Measurements from ENCODE around the gene PTPN5. TPM values are rescaled to one million over a fixed set of nuclear protein-coding genes. Genes with fewer than 3 reads are reported as not detected.

The PTPN5 gene
- total RNA-seq, 3 donors from 2014 or later = 0.59 to 2.2 (median 1.3) TPM

DNA sequence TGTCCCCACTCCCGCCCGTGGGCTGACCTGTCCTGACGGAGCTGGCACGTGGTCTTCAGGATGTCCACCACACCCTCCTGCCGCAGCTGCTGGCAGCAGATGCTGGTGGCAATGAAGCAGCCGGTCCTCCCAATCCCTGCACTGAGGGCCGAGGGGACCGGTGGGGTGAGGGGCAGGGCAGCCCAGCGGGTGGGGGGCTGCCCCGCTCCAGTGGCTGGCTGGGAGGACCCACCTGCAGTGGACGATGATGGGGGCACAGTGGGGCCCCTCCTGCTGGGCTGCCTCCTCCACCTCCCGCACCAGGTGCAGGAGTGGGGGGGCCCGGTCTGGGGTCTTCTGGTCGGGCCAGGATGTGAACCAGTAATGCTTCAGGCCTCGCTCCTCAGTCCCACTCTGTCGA lies 62.2 kb downstream of the PTPN5 start:
- no peak for TF ChIP-seq POLR2A (IDR thresholded peaks at IDR 0.05)
- TF ChIP-seq, protein P1, sequence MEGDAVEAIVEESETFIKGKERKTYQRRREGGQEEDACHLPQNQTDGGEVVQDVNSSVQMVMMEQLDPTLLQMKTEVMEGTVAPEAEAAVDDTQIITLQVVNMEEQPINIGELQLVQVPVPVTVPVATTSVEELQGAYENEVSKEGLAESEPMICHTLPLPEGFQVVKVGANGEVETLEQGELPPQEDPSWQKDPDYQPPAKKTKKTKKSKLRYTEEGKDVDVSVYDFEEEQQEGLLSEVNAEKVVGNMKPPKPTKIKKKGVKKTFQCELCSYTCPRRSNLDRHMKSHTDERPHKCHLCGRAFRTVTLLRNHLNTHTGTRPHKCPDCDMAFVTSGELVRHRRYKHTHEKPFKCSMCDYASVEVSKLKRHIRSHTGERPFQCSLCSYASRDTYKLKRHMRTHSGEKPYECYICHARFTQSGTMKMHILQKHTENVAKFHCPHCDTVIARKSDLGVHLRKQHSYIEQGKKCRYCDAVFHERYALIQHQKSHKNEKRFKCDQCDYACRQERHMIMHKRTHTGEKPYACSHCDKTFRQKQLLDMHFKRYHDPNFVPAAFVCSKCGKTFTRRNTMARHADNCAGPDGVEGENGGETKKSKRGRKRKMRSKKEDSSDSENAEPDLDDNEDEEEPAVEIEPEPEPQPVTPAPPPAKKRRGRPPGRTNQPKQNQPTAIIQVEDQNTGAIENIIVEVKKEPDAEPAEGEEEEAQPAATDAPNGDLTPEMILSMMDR (IDR thresholded peaks at IDR 0.05) = no peak
- no peak for TF ChIP-seq POLR2AphosphoS5 (IDR thresholded peaks at IDR 0.05)
- H3K9me3 ChIP-seq = no peaks in the 10 kb centered on the region
- DNase-seq (ENCODE audit: low spot score in 2 of 2) = no peak
- H3K27me3 ChIP-seq = no peaks in the 10 kb centered on the region
- intact Hi-C loops (cut with DNase I; ENCODE audit: low total_unique reads) = no loop called here
- H3K4me3 ChIP-seq = no peak overlapping the region
- no peak overlapping the region for H3K27ac ChIP-seq
- no peaks in the 10 kb centered on the region for H3K36me3 ChIP-seq
- no peaks in the 10 kb centered on the region for H3K4me1 ChIP-seq

DNA sequence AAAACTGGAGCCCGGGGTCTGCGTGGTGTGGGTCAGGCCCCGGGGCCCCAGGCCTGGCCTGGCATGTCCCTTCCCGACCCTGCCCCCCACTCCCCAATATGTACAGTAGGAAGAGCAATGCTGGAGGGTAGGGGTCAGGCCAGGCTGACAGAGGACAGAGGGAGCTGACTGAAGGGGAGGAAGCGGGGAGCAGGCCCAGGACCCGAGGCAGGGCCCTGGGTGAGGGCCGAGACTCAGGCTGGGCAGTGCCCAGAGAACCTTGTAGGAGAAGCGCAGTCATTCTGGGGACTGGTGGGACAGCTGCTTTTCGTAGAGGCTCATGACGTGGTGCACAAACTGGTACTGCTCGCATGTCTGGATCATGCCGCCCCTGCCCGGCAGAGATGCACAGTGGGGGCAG lies 62.9 kb downstream of the PTPN5 start:
- intact Hi-C loops (cut with DNase I; ENCODE audit: low total_unique reads) = no loop called here
- H3K4me3 ChIP-seq = no peak overlapping the region
- H3K27ac ChIP-seq = no peak overlapping the region
- H3K4me1 ChIP-seq = no peaks in the 10 kb centered on the region
- H3K9me3 ChIP-seq = no peaks in the 10 kb centered on the region
- no peak for DNase-seq (ENCODE audit: low spot score in 2 of 2)
- no peaks in the 10 kb centered on the region for H3K36me3 ChIP-seq
- H3K27me3 ChIP-seq = no peaks in the 10 kb centered on the region
- TF ChIP-seq, protein P1 (IDR thresholded peaks at IDR 0.05) = no peak
- TF ChIP-seq POLR2A (IDR thresholded peaks at IDR 0.05) = no peak
- no peak for TF ChIP-seq POLR2AphosphoS5 (IDR thresholded peaks at IDR 0.05)

DNA sequence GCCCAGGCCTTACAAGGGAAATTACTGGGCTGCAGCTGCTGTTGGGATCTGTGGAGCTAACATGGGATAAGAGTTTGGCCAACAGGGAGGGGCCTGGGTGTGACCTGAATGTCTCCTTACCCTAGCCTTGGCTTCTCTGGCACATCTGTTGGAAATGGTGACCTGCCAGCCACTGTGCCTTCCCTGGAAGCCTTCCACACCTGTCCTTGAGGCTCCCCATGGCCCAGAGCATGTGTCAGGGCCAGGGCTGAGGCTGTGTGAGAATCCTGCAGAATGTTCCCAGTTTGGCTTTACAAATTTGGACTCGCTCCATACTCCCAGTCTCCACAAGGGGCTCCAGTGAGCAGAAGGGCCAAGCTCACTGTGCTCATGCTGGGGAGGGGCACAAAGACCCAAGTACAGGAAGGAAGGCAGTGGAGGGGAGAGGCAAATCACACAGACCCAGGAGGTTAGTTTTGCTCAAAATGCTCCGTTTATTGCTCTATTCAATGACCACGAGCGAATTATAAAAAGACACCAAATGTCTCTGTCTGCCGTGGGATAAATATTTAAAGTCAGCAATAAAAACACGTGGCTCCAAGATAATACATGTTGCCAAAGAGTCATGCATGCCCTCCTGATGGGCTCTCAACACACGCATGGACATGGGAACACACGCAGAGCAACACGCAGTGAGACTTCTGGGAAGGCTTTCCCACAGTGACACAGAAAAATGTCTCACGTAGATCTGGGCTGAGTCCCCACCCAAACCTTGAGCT lies 63.9 kb downstream of the PTPN5 start:
- Histone ChIP-seq H3K9me3 (no peaks in the 10 kb centered on the region), H3K4me3 (no peak overlapping the region), H3K36me3 (no peaks in the 10 kb centered on the region), H3K27ac (no peak overlapping the region), H3K27me3 (no peaks in the 10 kb centered on the region), H3K4me1 (no peaks in the 10 kb centered on the region)
- TF ChIP-seq, protein P1 (IDR thresholded peaks at IDR 0.05) = peak; percentile 25 to 58 (median 52)
- TF ChIP-seq POLR2AphosphoS5 (IDR thresholded peaks at IDR 0.05) = no peak
- intact Hi-C loops (cut with DNase I; ENCODE audit: low total_unique reads) = no loop called here
- no peak for DNase-seq (ENCODE audit: low spot score in 2 of 2)

DNA sequence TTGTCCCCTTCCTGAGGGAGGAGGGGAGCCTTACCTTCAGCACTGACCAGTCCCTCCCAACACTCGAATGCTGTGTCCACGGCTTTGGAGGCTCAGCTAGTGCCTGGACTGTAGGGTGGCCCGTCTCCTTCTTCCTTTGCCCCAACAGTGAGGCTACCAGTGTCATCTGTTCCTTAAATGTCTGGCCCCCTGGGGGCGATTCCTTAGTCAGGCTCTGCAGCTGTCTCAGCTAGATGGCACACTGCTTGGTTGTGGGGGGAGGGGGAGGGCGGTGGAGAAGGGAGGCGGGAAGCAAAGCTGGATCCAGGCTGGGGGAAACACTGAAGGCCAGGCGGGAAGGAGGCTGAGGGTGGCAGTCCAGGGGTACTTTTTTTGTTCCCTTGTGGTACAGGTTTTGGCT lies 65.6 kb downstream of the PTPN5 start, which contains the start of gene IGSF22:
Gene IGSF22 (minus strand): TSS at position 149 of the 400 bp plus-strand sequence. CDS start 1,952 bp downstream, outside the sequence.
- intact Hi-C loops (cut with DNase I; ENCODE audit: low total_unique reads) = no loop called here
- no peak within 1 kb of the TSS for H3K27ac ChIP-seq
- no peak within 1 kb of the TSS for H3K4me3 ChIP-seq
- no peaks in the 10 kb centered on the region for H3K4me1 ChIP-seq
- TF ChIP-seq, protein P1 (IDR thresholded peaks at IDR 0.05) = no peak
- TF ChIP-seq POLR2A (IDR thresholded peaks at IDR 0.05) (no peak), POLR2AphosphoS5 (IDR thresholded peaks at IDR 0.05) (no peak)
- H3K27me3 ChIP-seq = no peaks in the 10 kb centered on the region
- DNase-seq (ENCODE audit: low spot score in 2 of 2) = no peak
- H3K9me3 ChIP-seq = no peaks in the 10 kb centered on the region
- no peaks in the 10 kb centered on the region for H3K36me3 ChIP-seq

DNA sequence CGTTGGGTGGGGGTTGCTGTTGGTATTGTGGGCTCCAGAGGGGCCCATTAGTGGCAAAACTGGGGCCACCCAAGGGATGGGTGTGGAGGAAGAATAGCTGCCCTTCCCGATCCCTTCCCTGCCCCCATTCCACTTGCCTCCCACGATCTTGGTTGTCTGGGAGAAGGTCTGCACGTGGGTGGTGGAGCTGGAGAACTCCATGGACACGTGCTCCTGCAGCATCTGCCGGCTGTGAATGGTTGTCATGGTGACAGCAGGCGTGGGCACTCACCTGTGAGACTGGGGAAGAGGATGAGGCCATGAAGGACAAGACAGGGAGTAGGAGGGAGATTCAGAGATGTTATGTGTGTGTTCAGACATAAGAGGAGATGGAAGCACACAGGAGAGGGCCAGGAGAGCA lies 67.6 kb downstream of the PTPN5 start:
- H3K36me3 ChIP-seq = no peaks in the 10 kb centered on the region
- no peaks in the 10 kb centered on the region for H3K4me1 ChIP-seq
- no peaks in the 10 kb centered on the region for H3K27me3 ChIP-seq
- H3K9me3 ChIP-seq = no peaks in the 10 kb centered on the region
- TF ChIP-seq POLR2A (IDR thresholded peaks at IDR 0.05) (no peak), POLR2AphosphoS5 (IDR thresholded peaks at IDR 0.05) (no peak)
- TF ChIP-seq, protein P1 (IDR thresholded peaks at IDR 0.05) = no peak
- DNase-seq (ENCODE audit: low spot score in 2 of 2) = no peak
- H3K27ac ChIP-seq = no peak overlapping the region
- no peak overlapping the region for H3K4me3 ChIP-seq
- intact Hi-C loops (cut with DNase I; ENCODE audit: low total_unique reads) = no loop called here

Measured in breast epithelium (tissue), 4 donors.